Left hindlimb (tissue), 1 donor: Measurements from ENCODE around the gene ERP29.
"Not testable (repeated sequence)": the region's sequence is repeated elsewhere in the genome, so short reads cannot be mapped to it uniquely, and the experiment has no call there.

Source experiments
- DNase-seq: peaks from one replicate; pipeline ENCODE4 v3.0.0-alpha.2; 2018

The ERP29 gene

GRCh38 chr12:112005419-112006395 lies 7.5 kb upstream of the ERP29 start:
- no peak for DNase-seq

- DNase-seq: no peak
These were observed 5.3 kb upstream of the ERP29 start for GRCh38 chr12:112007945-112008344.

GRCh38 chr12:112008918-112009317 lies 4.3 kb upstream of the ERP29 start:
- no peak for DNase-seq

DNA sequence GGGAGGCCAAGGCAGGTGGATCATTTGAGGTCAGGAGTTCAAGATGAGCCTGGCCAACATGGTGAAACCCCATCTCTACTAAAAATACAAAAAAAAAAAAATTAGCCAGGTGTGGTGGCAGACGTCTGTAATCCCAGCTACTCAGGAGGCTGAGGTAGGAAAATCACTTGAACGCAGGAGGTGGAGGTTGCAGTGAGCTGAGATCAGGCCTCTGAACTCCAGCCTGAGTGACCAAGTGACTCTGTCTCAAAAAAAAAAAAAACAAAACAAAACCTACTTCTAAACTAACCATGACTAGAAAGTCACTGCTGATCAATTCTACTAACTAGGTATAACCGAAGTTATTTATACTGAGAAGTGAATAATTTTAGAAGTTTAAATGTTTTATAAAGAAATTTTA lies 3.6 kb upstream of the ERP29 start:
- DNase-seq: not testable (repeated sequence)

- DNase-seq: no peak
These were observed 2.5 kb upstream of the ERP29 start for GRCh38 chr12:112010415-112011344.

- DNase-seq: no peak
These were observed 1.5 kb upstream of the ERP29 start for GRCh38 chr12:112011685-112012084.

DNA sequence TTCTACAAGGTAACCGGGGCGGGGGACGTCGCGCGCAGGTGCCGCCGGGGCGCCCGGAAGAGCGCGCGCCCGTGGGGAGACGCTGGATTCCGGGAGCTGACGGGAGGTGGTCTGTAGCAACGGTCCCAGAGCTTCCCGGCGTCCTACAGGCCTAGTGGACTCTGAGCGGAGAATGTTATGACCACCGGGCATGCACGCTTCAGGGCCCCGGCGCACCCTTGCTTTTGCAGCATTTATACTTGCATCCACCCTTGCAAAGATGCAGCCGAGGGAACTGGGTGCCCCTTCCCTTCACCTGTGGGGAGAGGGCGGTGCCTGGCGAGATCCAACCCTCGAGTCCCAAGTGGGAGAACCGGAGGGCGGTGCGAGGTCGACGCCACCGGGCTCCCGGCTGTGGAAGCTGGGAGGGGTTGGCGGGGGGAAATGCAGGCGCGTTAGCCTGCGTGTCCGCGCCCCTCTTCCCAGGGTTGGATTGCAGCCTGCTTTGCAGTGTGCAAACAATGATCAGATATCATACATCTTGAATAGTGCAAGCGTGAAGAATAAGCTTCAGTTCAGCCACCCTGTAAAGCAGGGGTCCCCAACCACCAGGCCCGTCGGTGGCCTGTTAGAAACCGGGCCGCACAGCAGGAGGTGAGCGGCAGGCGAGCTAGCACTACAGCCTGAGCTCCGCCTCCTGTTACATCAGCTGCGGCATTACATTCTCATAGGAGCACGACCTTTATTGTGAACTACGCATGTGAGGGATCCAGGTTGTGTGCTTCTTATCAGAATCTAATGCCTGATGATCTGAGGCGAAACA lies 576 bp downstream of the ERP29 start:
- DNase-seq: peak; percentile 39

DNA sequence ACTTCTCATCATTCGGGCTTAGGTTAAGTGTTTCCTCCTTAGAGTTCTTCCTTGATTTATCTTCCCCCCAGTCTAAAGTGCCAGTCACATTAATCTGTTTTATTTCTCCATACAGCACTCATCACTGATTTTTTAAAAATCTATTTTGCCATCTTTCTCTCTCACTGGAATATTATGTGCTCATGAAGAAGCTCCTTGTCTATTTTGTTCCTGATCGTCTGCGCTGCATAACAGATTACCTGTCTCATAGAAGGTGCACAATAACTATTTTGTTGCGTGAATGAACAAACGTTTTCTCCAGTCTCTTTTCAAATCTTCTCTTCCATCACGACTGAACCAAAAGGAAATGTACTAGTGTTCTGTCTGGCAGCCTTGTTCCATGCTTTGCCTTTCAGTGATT lies 2.7 kb downstream of the ERP29 start:
- no peak for DNase-seq

GRCh38 chr12:112017041-112017440 lies 3.8 kb downstream of the ERP29 start:
- DNase-seq: no peak

GRCh38 chr12:112018571-112019237 lies 5.5 kb downstream of the ERP29 start:
- no peak for DNase-seq

GRCh38 chr12:112020947-112021457 lies 7.8 kb downstream of the ERP29 start:
- DNase-seq: no peak

GRCh38 chr12:112022241-112023016 lies 9.2 kb downstream of the ERP29 start:
- no peak for DNase-seq

- no peak for DNase-seq
These were observed 10.7 kb downstream of the ERP29 start for GRCh38 chr12:112023759-112024396.

DNA sequence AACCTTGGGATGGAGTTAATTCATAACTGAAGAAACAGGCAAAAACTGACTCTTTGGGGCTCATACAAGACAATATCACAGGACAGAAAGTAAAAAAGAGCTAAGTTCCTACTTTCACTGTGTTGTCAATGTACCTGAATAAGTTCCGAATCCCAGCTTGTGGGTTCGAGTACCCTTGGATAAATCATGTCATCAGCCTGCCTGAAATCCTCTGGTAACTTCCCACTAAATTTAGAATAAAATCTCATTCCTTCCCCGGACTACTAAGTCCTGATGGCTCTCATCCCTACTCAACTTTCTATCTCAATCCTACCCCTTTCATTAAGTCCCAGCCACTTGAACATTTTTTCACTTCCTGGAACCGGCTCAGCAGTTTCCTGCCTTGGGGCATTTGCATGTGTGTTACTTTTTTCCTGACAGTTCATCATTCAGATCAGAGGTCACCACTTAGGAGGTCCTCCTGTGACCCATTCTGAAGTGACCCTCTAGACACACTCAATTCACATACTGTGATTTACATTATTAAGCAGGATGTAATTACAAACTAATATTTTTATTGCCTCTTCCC lies 12.7 kb downstream of the ERP29 start:
- no peak for DNase-seq

GRCh38 chr12:112029301-112029700 lies 16.1 kb downstream of the ERP29 start:
- no peak for DNase-seq

DNA sequence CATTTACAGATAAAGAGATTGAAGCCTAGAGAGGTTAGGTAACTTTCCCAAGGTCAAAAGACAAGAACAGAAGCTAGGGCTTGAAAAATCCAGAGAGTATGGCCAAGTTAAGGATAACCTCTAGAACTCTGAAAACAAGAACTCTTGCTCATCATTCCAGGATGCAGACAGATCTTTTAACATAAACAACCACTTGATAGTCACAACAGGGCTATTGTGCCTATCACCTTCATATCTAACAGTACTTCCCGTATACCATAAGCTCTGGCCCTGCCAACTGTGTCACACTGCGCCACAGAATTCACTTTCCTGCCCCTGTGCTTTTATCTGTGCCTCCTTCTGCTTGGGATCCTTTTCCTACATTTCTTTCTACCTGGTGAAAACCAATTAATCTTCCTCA lies 18.2 kb downstream of the ERP29 start:
- DNase-seq: no peak

DNA sequence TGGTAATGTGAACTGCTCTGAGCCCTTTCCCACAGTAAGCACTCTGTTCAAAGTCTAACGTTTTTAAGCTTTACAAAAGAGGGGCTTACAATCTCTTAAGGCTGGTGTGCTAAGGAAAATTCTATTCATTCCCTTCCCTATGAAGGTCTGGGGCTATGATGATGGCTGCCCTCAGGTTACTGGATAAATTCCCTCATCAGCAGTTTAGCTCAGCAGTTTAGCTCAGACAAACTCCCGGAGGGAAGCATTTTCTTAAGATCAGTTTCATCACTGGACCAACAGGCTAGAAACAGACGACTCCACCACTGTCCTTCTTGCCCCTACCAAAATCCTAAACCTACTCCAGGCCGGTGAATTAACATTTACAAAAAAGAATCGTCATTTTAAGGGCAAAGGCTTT lies 19.1 kb downstream of the ERP29 start:
- DNase-seq: no peak

GRCh38 chr12:112035219-112035785 lies 22.1 kb downstream of the ERP29 start:
- no peak for DNase-seq

DNA sequence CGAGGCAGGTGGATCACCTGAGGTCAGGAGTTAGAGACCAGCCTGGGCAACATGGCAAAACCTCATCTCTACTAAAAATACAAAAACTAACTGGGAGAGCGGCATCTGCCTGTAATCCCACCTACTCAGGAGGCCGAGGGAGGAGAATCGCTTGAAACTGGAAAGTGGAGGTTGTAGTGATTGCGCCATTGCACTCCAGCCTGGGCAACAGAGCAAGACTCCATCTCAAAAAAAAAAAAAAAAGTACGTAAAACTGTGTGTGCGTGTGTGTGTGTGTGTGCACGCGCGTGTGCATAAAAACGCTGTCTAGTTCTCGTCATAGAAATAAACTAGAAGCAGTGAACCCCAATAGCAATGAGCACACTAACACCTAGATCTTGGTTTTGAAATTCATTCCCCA lies 23.4 kb downstream of the ERP29 start:
- not testable (repeated sequence) for DNase-seq

GRCh38 chr12:112046003-112046402 lies 32.8 kb downstream of the ERP29 start:
- DNase-seq: no peak
